Gastrocnemius medialis (tissue), 4 donors: ENCODE data around the gene ZEB2. TPM values are rescaled to one million over a fixed set of nuclear protein-coding genes. Genes with fewer than 3 reads are reported as not detected.

ENCODE experiments used
- ATAC-seq, 2 donors: fragments of 150-250 bp; one replicate each; pipeline ENCODE4 v1.9.1; 2016
- DNase-seq, 2 donors: peaks; one replicate each; pipeline ENCODE4 v3.0.0-alpha.2; 2019
- H3K27ac ChIP-seq, 4 donors: fragments of 200-600 bp; sonication (generic); 1 replicate in 1 of 4; 2 replicates in 3 of 4; pipeline ENCODE4 v1.5.1; 2016 to 2018; ENCODE audit warnings: mild to moderate bottlenecking in 2 of 4, moderate library complexity in 1 of 4
- H3K27me3 ChIP-seq, 3 donors: fragments of 200-600 bp; sonication (generic) in 2 of 3; 1 replicate in 1 of 3; 2 replicates in 2 of 3; pipeline versions ENCODE4 v1.5.1 to v1.6.0; 2016 to 2019; ENCODE audit warnings: mild to moderate bottlenecking in 1 of 3, moderate library complexity in 1 of 3
- H3K36me3 ChIP-seq, 2 donors: fragments of 200-600 bp; sonication (generic) in 1 of 2; one replicate each; pipeline ENCODE4 v1.5.1; 2017 to 2018
- H3K4me1 ChIP-seq, 2 donors: fragments of 200-600 bp; sonication (generic) in 1 of 2; one replicate each; pipeline ENCODE4 v1.5.1; 2016 to 2017; ENCODE audit warnings: mild to moderate bottlenecking in 2 of 2
- H3K4me3 ChIP-seq, 4 donors: fragments of 200-600 bp; sonication (generic) in 3 of 4; 1 replicate in 1 of 4; 2 replicates in 3 of 4; pipeline ENCODE4 v1.5.1; 2016 to 2019; ENCODE audit warnings: mild to moderate bottlenecking in 2 of 4
- H3K9me3 ChIP-seq, 3 donors: fragments of 200-600 bp; sonication (generic) in 2 of 3; 1 replicate in 1 of 3; 2 replicates in 2 of 3; pipeline ENCODE4 v1.5.1; 2016 to 2019
- CTCF ChIP-seq, 5 experiments: fragments of 450-650 bp in 3 of 5; fragments of 200-600 bp in 2 of 5; sonication (generic) in 2 of 5; IDR thresholded peaks in 4 of 5; conservative IDR thresholded peaks in 1 of 5; 1 replicate in 4 of 5; 2 replicates in 1 of 5; pipeline ENCODE4 v1.5.1; 2016 to 2019; ENCODE audit warnings: antibody characterized with exemption in 5 of 5, mild to moderate bottlenecking in 3 of 5, moderate library complexity in 3 of 5
- POLR2A ChIP-seq, 2 donors: fragments of 450-650 bp; IDR thresholded peaks; one replicate each; pipeline ENCODE4 v1.6.1; 2017; ENCODE audit warnings: antibody characterized with exemption in 2 of 2, mild to moderate bottlenecking in 2 of 2, moderate library complexity in 2 of 2
- in situ Hi-C, 4 donors: fragments of 200-750 bp; cut with MboI; loops; one replicate each; pipeline versions ENCODE4 v1.15.0 to v1.8.0; 2017; ENCODE audit warnings: low sequenced_read_pairs in 4 of 4
- intact Hi-C: fragments of 100-400 bp; cut with DNase I; formaldehyde crosslinking; loops from one replicate; pipeline ENCODE4 v1.15.1; 2023; ENCODE audit warnings: low total_unique reads
- total RNA-seq, 4 donors: library from RNA; depleted of rRNA; stranded (reverse); fragments of >200 nt; gene quantifications; one replicate each; pipeline versions ENCODE4 v1.1.0 to v1.2.3, GENCODE V29; 2016

The ZEB2 gene
- total RNA-seq, 4 donors from 2014 or later, result 21.2 to 27.6 (median 22.9) TPM

DNA sequence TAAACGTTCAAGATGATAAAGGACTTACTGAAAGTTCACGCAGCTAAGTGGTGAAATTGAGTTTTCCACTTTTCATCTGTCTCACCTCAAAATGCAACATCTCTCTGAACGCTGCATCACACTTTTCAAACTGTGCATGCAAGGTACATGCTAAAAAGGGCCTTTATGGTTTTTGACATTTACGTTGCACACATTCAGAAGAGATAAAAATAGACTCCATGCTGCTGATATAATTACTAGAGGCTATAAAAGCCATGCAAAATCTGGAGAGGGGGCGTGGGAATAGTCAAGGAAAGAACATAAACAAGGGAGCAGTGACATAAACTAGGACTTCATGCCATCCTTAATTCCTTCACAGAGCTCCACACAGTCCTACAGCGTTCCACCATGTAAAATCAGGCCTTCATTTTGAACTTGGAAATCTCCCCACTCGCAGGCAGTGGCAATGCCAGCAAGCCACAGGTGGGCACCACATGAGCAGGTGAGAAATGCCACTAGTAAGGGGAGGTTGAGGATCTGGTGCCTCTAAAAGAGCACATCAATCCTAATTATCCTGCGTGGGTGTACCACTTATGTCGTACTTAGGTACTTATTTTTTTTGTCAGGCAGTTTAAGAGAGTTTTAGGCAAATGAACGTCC lies 71.4 kb downstream of the ZEB2 start:
- in situ Hi-C loops, result no loop called here
- intact Hi-C loops, result no loop called here
- Histone ChIP-seq H3K4me3 (peak overlapping the region; percentile 27 to 53 (median 34)), H3K27me3 (no peaks in the 10 kb centered on the region), H3K36me3 (no peaks in the 10 kb centered on the region), H3K27ac (peak overlapping the region; percentile 11 to 72 (median 44)), H3K9me3 (no peaks in the 10 kb centered on the region), H3K4me1 (peaks cover 23 to 29% of the 10 kb centered on the region in 2 donors)
- TF ChIP-seq CTCF (IDR thresholded peaks at IDR 0.05 in 4 of 5, conservative IDR thresholded peaks at IDR 0.05 in 1 of 5), result no peak
- TF ChIP-seq POLR2A (IDR thresholded peaks at IDR 0.05), result no peak
- DNase-seq (no peak), ATAC-seq (peak in 1 of 2 donors; percentile 11)

DNA sequence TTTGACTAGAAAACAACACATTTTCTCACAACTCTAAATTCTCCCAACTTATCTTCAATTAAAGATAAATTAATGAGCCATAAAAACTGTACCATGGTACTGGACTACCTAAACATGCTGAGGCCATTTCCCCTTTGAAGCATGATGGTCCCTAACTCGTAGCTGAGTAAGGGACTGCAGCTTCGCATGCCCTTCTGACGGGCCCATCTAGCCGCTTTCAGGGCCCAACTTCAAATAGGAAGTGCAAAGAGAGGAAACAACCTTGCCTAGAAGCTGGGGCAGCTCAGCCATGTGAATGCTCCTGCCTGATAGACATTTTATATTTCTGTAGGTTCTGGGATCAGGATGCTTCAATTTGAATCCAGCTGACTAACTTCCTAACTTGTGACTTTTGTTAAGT lies 72.4 kb downstream of the ZEB2 start:
- no peak overlapping the region for H3K27ac ChIP-seq
- no peaks in the 10 kb centered on the region for H3K27me3 ChIP-seq
- H3K36me3 ChIP-seq, result no peaks in the 10 kb centered on the region
- DNase-seq, result no peak
- H3K4me1 ChIP-seq, result peaks cover 23 to 27% of the 10 kb centered on the region in 2 donors
- in situ Hi-C loops (no loop called here), intact Hi-C loops (no loop called here)
- no peaks in the 10 kb centered on the region for H3K9me3 ChIP-seq
- TF ChIP-seq POLR2A (IDR thresholded peaks at IDR 0.05), result no peak
- TF ChIP-seq CTCF (IDR thresholded peaks at IDR 0.05 in 4 of 5, conservative IDR thresholded peaks at IDR 0.05 in 1 of 5), result no peak
- ATAC-seq, result no peak
- no peak overlapping the region for H3K4me3 ChIP-seq

- H3K27ac ChIP-seq, result no peak overlapping the region
- no peak for DNase-seq
- intact Hi-C loops (no loop called here), in situ Hi-C loops (no loop called here)
- ATAC-seq, result no peak
- H3K9me3 ChIP-seq, result no peaks in the 10 kb centered on the region
- TF ChIP-seq CTCF (IDR thresholded peaks at IDR 0.05 in 4 of 5, conservative IDR thresholded peaks at IDR 0.05 in 1 of 5), result no peak
- no peak for TF ChIP-seq POLR2A (IDR thresholded peaks at IDR 0.05)
- H3K4me3 ChIP-seq, result no peak overlapping the region
- no peaks in the 10 kb centered on the region for H3K27me3 ChIP-seq
- H3K36me3 ChIP-seq, result no peaks in the 10 kb centered on the region
- H3K4me1 ChIP-seq, result peaks cover 23 to 33% of the 10 kb centered on the region in 2 donors
These were observed 73.8 kb downstream of the ZEB2 start for GRCh38 chr2:144446136-144446535.

DNA sequence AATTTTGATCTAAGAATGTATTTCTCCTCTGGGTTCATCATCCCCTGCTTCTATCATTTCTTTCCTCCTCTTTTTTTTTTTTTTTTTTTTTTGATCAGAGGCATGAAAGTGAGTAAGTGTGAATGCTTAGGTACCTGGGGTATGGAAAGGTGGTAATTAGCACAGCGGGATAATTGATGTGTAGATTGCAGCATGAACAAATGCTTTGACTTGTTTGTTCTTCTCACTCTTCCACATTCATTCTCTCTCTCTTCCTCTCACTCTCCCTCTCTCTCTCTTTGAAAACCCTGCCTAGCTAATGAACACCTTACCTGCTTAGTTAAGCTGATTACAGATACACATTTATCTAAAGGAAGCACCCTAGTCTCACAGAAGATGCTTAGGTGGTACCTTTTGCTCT lies 74.7 kb downstream of the ZEB2 start:
- no peak for ATAC-seq
- H3K27ac ChIP-seq, result no peak overlapping the region
- intact Hi-C loops, result no loop called here

GRCh38 chr2:144443837-144444817 lies 75.8 kb downstream of the ZEB2 start:
- H3K36me3 ChIP-seq, result no peaks in the 10 kb centered on the region
- no peak for DNase-seq
- no peaks in the 10 kb centered on the region for H3K9me3 ChIP-seq
- no peak for ATAC-seq
- TF ChIP-seq CTCF (IDR thresholded peaks at IDR 0.05 in 4 of 5, conservative IDR thresholded peaks at IDR 0.05 in 1 of 5) (no peak), POLR2A (IDR thresholded peaks at IDR 0.05) (no peak)
- H3K4me1 ChIP-seq, result peaks cover 21 to 42% of the 10 kb centered on the region in 2 donors
- no peak overlapping the region for H3K4me3 ChIP-seq
- in situ Hi-C loops (no loop called here), intact Hi-C loops (no loop called here)
- peak overlapping the region in 3 of 4 donors; percentile 8 to 47 (median 33) for H3K27ac ChIP-seq
- H3K27me3 ChIP-seq, result no peaks in the 10 kb centered on the region

More for the DNA sequence above, 74.7 kb downstream of the ZEB2 start:
- Histone ChIP-seq H3K4me1 (peaks cover 23 to 34% of the 10 kb centered on the region in 2 donors), H3K9me3 (no peaks in the 10 kb centered on the region), H3K27me3 (no peaks in the 10 kb centered on the region), H3K36me3 (no peaks in the 10 kb centered on the region), H3K4me3 (no peak overlapping the region)
- TF ChIP-seq POLR2A (IDR thresholded peaks at IDR 0.05), result no peak
- in situ Hi-C loops, result no loop called here
- no peak for DNase-seq
